Duodenal mucosa (tissue), 2 donors: Measurements from ENCODE around the gene XXYLT1.

Experiments
- H3K27ac ChIP-seq: one replicate; pipeline ENCODE4 v1.7.0; 2013; ENCODE audit warnings: low read depth, low read length
- H3K27me3 ChIP-seq, 2 donors: one replicate each; pipeline ENCODE4 v1.7.0; 2013; ENCODE audit warnings: low read length in 2 of 2, control low read depth in 1 of 2; ENCODE audit not compliant: insufficient read depth in 2 of 2, control insufficient read depth in 1 of 2
- H3K36me3 ChIP-seq, 2 donors: one replicate each; pipeline ENCODE4 v1.7.0; 2013; ENCODE audit warnings: low read length in 2 of 2, control low read depth in 1 of 2; ENCODE audit not compliant: insufficient read depth in 2 of 2, control insufficient read depth in 1 of 2
- H3K4me1 ChIP-seq, 2 donors: one replicate each; pipeline ENCODE4 v1.7.0; 2013; ENCODE audit warnings: low read length in 2 of 2, control low read depth in 1 of 2; ENCODE audit not compliant: insufficient read depth in 2 of 2, control insufficient read depth in 1 of 2
- H3K4me3 ChIP-seq, 2 donors: one replicate each; pipeline ENCODE4 v1.7.0; 2013; ENCODE audit warnings: low read length in 2 of 2, low read depth in 1 of 2
- H3K9ac ChIP-seq, 2 donors: one replicate each; pipeline ENCODE4 v1.7.0; 2013; ENCODE audit warnings: low read length in 2 of 2, low read depth in 1 of 2
- H3K9me3 ChIP-seq, 2 donors: one replicate each; pipeline ENCODE4 v1.7.0; 2013; ENCODE audit warnings: low read length in 2 of 2, control low read depth in 1 of 2; ENCODE audit not compliant: control insufficient read depth in 1 of 2

XXYLT1 gene

GRCh38 chr3:195170496-195170895, 100.5 kb downstream of the XXYLT1 start:
- H3K4me1 ChIP-seq: no peaks in the 10 kb centered on the region
- no peaks in the 10 kb centered on the region for H3K27me3 ChIP-seq
- H3K9me3 ChIP-seq: no peaks in the 10 kb centered on the region
- no peaks in the 10 kb centered on the region for H3K36me3 ChIP-seq
- no peak overlapping the region for H3K4me3 ChIP-seq
- no peak overlapping the region for H3K9ac ChIP-seq
- no peak overlapping the region for H3K27ac ChIP-seq

DNA sequence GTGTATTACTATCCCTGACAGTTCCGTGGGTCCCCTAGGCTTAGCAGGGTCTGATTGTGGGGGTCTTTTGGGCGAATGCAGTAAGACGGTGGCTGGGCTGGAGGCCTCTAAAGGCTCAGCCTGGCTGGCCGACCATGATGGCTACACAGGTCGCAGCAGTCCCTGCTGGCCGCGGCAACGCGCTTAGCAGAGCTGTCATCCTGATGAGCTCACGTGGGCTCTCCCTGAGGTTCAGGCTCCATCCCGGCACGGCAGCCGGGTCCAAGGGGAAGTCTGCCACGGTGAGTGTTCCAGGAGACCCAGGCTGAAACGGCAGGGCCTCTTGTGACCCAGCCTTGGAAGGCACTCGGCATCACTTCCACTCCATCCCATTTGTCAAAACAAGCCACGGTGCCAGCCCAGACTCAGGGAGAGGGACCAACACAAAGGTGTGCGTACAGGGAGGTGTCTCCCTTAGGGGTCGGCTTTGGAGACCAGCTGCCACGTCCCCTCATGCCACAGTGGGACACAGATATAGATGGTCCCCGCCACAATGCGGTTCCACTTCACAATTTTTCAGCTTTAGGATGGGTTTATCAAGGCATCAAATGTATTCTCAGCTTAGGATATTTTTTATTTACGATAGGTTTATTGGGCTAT, 101.8 kb downstream of the XXYLT1 start:
- Histone ChIP-seq H3K9ac (no peak overlapping the region), H3K36me3 (no peaks in the 10 kb centered on the region), H3K9me3 (no peaks in the 10 kb centered on the region), H3K4me3 (no peak overlapping the region), H3K27me3 (no peaks in the 10 kb centered on the region), H3K27ac (no peak overlapping the region), H3K4me1 (no peaks in the 10 kb centered on the region)

DNA sequence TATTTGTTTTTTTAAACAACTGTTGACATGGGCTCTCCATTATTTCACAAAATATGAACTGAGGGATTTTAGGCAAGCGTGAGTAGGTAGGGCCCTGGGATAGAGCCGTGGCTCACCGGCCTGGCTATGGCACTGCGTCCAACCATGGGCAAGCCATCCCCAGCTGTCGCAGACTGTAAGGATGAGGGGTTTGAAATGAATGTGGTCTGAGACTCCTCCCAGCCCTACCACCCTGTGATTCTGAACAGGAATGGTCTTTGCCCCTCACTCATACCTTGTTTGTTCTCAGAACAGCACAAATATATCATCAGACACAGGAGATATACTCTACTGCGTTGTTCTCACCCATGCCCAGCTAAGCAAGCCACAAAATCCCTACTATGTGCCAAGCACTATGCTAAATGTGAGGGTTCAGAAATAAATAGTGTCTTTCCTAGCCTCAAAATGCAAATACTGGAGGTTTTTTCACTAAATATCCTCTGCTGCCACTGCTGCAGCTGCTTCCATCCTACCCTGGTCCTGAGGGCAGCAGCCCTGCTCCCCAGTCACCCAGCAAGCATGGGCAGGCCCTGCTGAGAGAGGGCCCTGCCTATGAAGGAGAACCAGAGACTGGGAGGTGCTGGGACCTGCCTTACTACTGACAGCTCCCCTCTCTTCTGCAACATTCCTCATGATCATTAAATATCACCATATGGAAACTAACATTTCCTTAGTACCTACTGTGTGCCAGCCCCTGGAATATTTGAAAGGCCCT, 102.8 kb downstream of the XXYLT1 start:
- Histone ChIP-seq H3K36me3 (no peaks in the 10 kb centered on the region), H3K9me3 (no peaks in the 10 kb centered on the region), H3K4me1 (no peaks in the 10 kb centered on the region), H3K4me3 (no peak overlapping the region), H3K27ac (no peak overlapping the region), H3K9ac (no peak overlapping the region), H3K27me3 (no peaks in the 10 kb centered on the region)

- Histone ChIP-seq H3K4me3 (no peak overlapping the region), H3K9me3 (no peaks in the 10 kb centered on the region), H3K9ac (no peak overlapping the region), H3K27me3 (no peaks in the 10 kb centered on the region), H3K27ac (no peak overlapping the region), H3K4me1 (peaks cover 5 to 9% of the 10 kb centered on the region in 2 donors), H3K36me3 (no peaks in the 10 kb centered on the region)
Observed at GRCh38 chr3:195165790-195166189, 105.2 kb downstream of the XXYLT1 start.

GRCh38 chr3:195165265-195165609, 105.7 kb downstream of the XXYLT1 start:
- H3K9me3 ChIP-seq: no peaks in the 10 kb centered on the region
- peaks cover 10 to 15% of the 10 kb centered on the region in 2 donors for H3K4me1 ChIP-seq
- H3K27ac ChIP-seq: no peak overlapping the region
- no peak overlapping the region for H3K9ac ChIP-seq
- H3K4me3 ChIP-seq: no peak overlapping the region
- no peaks in the 10 kb centered on the region for H3K36me3 ChIP-seq
- H3K27me3 ChIP-seq: no peaks in the 10 kb centered on the region

- Histone ChIP-seq H3K27me3 (no peaks in the 10 kb centered on the region), H3K4me1 (peaks cover 16 to 20% of the 10 kb centered on the region in 2 donors), H3K27ac (no peak overlapping the region), H3K9me3 (no peaks in the 10 kb centered on the region), H3K4me3 (no peak overlapping the region), H3K9ac (no peak overlapping the region), H3K36me3 (no peaks in the 10 kb centered on the region)
Observed at GRCh38 chr3:195164573-195165264, 106.2 kb downstream of the XXYLT1 start.

DNA sequence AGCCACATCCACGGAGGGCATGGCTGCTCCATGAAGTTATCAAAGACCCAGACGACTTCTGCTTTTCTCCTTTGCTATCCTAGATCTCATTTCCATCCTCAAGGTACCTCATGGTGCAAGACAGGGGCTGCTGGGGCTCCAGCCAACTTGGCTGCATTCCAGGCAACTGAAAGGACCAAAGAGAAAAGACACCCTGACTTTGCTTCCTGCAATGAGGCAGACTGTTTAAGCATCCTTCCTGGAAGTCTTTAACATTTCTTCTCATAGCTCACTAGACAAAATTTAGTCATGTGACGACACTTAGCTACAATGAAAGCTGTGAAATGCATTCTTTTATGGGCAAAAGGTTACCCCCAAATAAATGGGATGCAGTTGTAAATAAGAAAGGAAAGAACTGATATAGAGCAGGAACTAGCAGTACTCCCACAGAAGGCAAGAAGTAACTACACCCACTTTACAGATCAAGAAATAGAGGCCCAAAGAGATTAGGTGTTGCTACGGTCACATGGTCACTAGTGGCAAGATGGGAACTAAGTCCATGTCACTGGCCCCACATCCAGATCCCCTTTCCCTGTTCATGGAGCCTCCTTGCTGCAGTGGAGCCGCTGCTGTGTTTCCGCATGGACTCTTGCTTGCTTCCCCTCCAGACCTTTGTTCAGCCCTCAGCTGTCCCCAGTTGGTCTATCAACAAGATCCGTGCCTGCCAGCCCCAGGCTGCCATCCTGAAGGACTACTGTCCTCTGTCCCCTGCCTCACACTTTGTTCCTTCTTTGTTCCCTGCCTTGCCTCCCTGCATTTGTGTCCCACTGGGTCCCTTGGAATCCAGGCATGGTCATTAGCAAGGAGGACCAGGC, 107.0 kb downstream of the XXYLT1 start:
- H3K36me3 ChIP-seq: no peaks in the 10 kb centered on the region

GRCh38 chr3:195162816-195163215, 108.1 kb downstream of the XXYLT1 start:
- Histone ChIP-seq H3K27ac (no peak overlapping the region), H3K27me3 (no peaks in the 10 kb centered on the region), H3K4me1 (peaks cover 22 to 25% of the 10 kb centered on the region in 2 donors), H3K4me3 (no peak overlapping the region), H3K9me3 (no peaks in the 10 kb centered on the region), H3K36me3 (no peaks in the 10 kb centered on the region), H3K9ac (no peak overlapping the region)

More for the DNA sequence above, 107.0 kb downstream of the XXYLT1 start:
- H3K4me1 ChIP-seq: peaks cover 22 to 25% of the 10 kb centered on the region in 2 donors
- H3K4me3 ChIP-seq: no peak overlapping the region
- no peaks in the 10 kb centered on the region for H3K9me3 ChIP-seq
- no peak overlapping the region for H3K27ac ChIP-seq
- no peak overlapping the region for H3K9ac ChIP-seq
- H3K27me3 ChIP-seq: no peaks in the 10 kb centered on the region

GRCh38 chr3:195162033-195162669, 108.8 kb downstream of the XXYLT1 start:
- Histone ChIP-seq H3K9ac (no peak overlapping the region), H3K36me3 (no peaks in the 10 kb centered on the region), H3K4me1 (peaks cover 22 to 25% of the 10 kb centered on the region in 2 donors), H3K27me3 (no peaks in the 10 kb centered on the region), H3K4me3 (no peak overlapping the region), H3K27ac (no peak overlapping the region), H3K9me3 (no peaks in the 10 kb centered on the region)
